OCI-LY1 (cell line): ENCODE results near the gene CTSD.

Experiments used
- CTCF ChIP-seq: fragments of 200-600 bp; sonication (generic), shearing (Covaris generic); IDR thresholded peaks from 2 replicates; pipeline ENCODE4 v1.5.1; 2017; ENCODE audit warnings: mild to moderate bottlenecking, antibody characterized with exemption, low read length, moderate library complexity, mixed read lengths
- EZH2 ChIP-seq: fragments of 200-600 bp; sonication (generic), shearing (Covaris generic); IDR thresholded peaks from 2 replicates; pipeline ENCODE4 v1.8.0; 2017; ENCODE audit warnings: borderline replicate concordance, mixed run types, mild to moderate bottlenecking, antibody characterized with exemption, low read length, moderate library complexity, mixed read lengths

GRCh38 chr11:1743585-1744136 lies 20.1 kb downstream of the CTSD start:
- no peak for TF ChIP-seq CTCF
- no peak for TF ChIP-seq EZH2
